Measurements from ENCODE around the gene KDM2A.

The KDM2A gene

GRCh38 chr11:67304511-67305113, 185.5 kb downstream of the KDM2A start:
- FAIRE-seq: no peak

DNA sequence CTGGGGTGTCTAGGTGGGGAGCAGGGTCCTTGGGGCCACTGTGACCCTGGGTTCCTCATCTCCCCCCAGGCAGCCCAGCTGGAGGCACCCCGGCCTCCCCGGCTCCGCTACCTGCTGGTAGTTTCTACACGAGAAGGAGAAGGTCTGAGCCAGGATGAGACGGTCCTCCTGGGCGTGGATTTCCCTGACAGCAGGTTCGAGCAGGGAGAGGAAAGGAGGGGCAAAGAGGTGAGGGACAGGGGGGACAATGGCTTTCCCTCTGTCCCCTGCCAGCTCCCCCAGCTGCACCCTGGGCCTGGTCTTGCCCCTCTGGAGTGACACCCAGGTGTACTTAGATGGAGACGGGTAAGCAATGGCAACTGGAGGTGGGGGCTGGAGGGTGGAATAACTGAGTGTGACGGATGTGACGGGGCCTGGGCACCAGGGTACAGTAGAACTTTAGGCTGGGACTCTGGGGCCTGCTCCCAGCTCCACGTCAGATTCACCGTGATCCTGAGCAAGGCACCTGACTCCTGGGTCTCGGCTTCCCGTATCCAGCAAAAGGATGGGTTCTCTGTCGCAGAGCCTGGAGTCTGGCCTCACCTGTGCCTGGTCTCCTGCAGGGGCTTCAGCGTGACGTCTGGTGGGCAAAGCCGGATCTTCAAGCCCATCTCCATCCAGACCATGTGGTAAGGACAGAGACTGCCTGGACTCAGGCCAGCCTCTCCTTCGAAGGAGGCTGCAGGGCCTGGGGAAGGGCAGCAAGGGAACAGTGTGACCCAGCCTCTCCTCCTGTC, 187.9 kb downstream of the KDM2A start:
- no peak for FAIRE-seq

DNA sequence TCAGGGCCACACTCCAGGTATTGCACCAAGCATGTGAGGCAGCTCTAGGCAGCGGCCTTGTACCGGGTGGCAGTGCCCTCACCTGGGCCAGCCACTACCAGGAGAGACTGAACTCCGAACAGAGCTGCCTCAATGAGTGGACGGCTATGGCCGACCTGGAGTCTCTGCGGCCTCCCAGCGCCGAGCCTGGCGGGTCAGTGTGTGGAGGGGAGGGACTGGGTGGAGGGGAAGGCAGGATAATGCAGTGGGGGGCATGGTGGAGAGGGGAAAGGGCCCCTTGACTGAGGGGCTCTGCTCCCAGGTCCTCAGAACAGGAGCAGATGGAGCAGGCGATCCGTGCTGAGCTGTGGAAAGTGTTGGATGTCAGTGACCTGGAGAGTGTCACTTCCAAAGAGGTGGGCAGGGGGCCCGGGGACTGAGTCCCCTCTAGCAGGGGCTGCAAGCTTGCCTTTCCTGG, 188.5 kb downstream of the KDM2A start:
- no peak for FAIRE-seq

Data from G401.6 (cell line).